Measurements from ENCODE around the gene MYO7B. TPM values are rescaled to one million over a fixed set of nuclear protein-coding genes. Genes with fewer than 3 reads are reported as not detected.
"Not testable (repeated sequence)": the region's sequence is repeated elsewhere in the genome, so short reads cannot be mapped to it uniquely, and the experiment has no call there.

The MYO7B gene
- total RNA-seq, 1 donor from 2014 or later: 0.44 TPM

- no peaks in the 10 kb centered on the region for H3K9me3 ChIP-seq (replicated peaks)
- DNase-seq: no peak
- no peaks in the 10 kb centered on the region for H3K4me1 ChIP-seq
- H3K27me3 ChIP-seq (ENCODE audit: low read depth): peaks cover 18% of the 10 kb centered on the region
- no peak overlapping the region for H3K4me3 ChIP-seq
- H3K27ac ChIP-seq (replicated peaks): no peak overlapping the region
- no peaks in the 10 kb centered on the region for H3K36me3 ChIP-seq
- no peak for TF ChIP-seq CTCF (IDR thresholded peaks at IDR 0.05; ENCODE audit: borderline replicate concordance)
- intact Hi-C loops (cut with micrococcal nuclease): no loop called here
These were observed 1.4 kb downstream of the MYO7B start for GRCh38 chr2:127536707-127537541.

GRCh38 chr2:127537644-127538043 lies 2.2 kb downstream of the MYO7B start:
- Histone ChIP-seq H3K4me1 (peaks cover under 1% of the 10 kb centered on the region), H3K27ac (replicated peaks) (no peak overlapping the region), H3K9me3 (replicated peaks) (no peaks in the 10 kb centered on the region), H3K36me3 (no peaks in the 10 kb centered on the region), H3K27me3 (ENCODE audit: low read depth) (peaks cover 18% of the 10 kb centered on the region), H3K4me3 (no peak overlapping the region)
- intact Hi-C loops (cut with micrococcal nuclease): no loop called here
- no peak for TF ChIP-seq CTCF (IDR thresholded peaks at IDR 0.05; ENCODE audit: borderline replicate concordance)
- no peak for DNase-seq

GRCh38 chr2:127541809-127542208 lies 6.3 kb downstream of the MYO7B start:
- Histone ChIP-seq H3K27me3 (ENCODE audit: low read depth) (peaks cover 9% of the 10 kb centered on the region), H3K27ac (replicated peaks) (no peak overlapping the region), H3K4me3 (no peak overlapping the region), H3K9me3 (replicated peaks) (no peaks in the 10 kb centered on the region), H3K36me3 (no peaks in the 10 kb centered on the region), H3K4me1 (peaks cover 7% of the 10 kb centered on the region)
- DNase-seq: no peak
- intact Hi-C loops (cut with micrococcal nuclease): no loop called here
- TF ChIP-seq CTCF (IDR thresholded peaks at IDR 0.05; ENCODE audit: borderline replicate concordance): no peak

- peaks cover 9% of the 10 kb centered on the region for H3K27me3 ChIP-seq (ENCODE audit: low read depth)
- no peaks in the 10 kb centered on the region for H3K9me3 ChIP-seq (replicated peaks)
- H3K27ac ChIP-seq (replicated peaks): no peak overlapping the region
- intact Hi-C loops (cut with micrococcal nuclease): no loop called here
- TF ChIP-seq CTCF (IDR thresholded peaks at IDR 0.05; ENCODE audit: borderline replicate concordance): no peak
- H3K4me1 ChIP-seq: peaks cover 7% of the 10 kb centered on the region
- no peak for DNase-seq
- H3K36me3 ChIP-seq: no peaks in the 10 kb centered on the region
- H3K4me3 ChIP-seq: no peak overlapping the region
These were observed 6.7 kb downstream of the MYO7B start for GRCh38 chr2:127542231-127542630.

GRCh38 chr2:127543013-127543501 lies 7.6 kb downstream of the MYO7B start:
- H3K9me3 ChIP-seq (replicated peaks); H3K27ac ChIP-seq (replicated peaks); DNase-seq; H3K36me3 ChIP-seq; H3K4me1 ChIP-seq; H3K4me3 ChIP-seq; intact Hi-C loops (cut with micrococcal nuclease): not testable (repeated sequence)
- peaks cover 13% of the 10 kb centered on the region for H3K27me3 ChIP-seq (ENCODE audit: low read depth)

- H3K27ac ChIP-seq (replicated peaks): no peak overlapping the region
- no peak overlapping the region for H3K4me3 ChIP-seq
- peaks cover 17% of the 10 kb centered on the region for H3K27me3 ChIP-seq (ENCODE audit: low read depth)
- H3K4me1 ChIP-seq: peaks cover 7% of the 10 kb centered on the region
- no peaks in the 10 kb centered on the region for H3K9me3 ChIP-seq (replicated peaks)
- no peaks in the 10 kb centered on the region for H3K36me3 ChIP-seq
- no peak for TF ChIP-seq CTCF (IDR thresholded peaks at IDR 0.05; ENCODE audit: borderline replicate concordance)
- intact Hi-C loops (cut with micrococcal nuclease): no loop called here
- DNase-seq: no peak
These were observed 9.7 kb downstream of the MYO7B start for GRCh38 chr2:127545189-127545588.
